GM18909 (cell line): ENCODE results near the gene CCBE1.
"Not testable (repeated sequence)": the region's sequence is repeated elsewhere in the genome, so short reads cannot be mapped to it uniquely, and the experiment has no call there.

Experiments used
- ATAC-seq: cut with Tn5 transposase; IDR thresholded peaks from one replicate; pipeline ENCODE4 v1.9.1; 2021; ENCODE audit warnings: mild to moderate bottlenecking; ENCODE audit not compliant: unreplicated experiment, poor library complexity

The CCBE1 gene

DNA sequence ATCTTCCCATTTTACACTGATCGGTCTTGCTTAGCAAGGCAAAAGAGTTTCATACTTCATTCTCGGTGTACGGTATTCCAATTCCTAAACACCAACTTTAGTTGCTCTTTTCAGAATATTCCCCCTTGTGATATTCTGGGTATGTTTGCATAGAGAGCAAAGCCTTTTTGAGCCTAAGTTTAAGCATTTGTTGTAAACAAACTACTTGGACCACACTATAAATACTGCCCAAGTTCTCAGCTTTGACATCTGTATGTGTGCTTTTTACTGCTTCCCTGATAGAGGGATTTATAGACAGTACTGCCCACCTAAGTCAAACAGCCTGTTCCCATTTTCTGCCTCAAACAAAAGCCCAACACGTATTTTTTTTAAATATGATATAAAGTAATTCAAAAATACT is 36.9 kb downstream of the CCBE1 start:
- no peak for ATAC-seq

- no peak for ATAC-seq
Measured at GRCh38 chr18:59659508-59660170, 37.6 kb downstream of the CCBE1 start.

DNA sequence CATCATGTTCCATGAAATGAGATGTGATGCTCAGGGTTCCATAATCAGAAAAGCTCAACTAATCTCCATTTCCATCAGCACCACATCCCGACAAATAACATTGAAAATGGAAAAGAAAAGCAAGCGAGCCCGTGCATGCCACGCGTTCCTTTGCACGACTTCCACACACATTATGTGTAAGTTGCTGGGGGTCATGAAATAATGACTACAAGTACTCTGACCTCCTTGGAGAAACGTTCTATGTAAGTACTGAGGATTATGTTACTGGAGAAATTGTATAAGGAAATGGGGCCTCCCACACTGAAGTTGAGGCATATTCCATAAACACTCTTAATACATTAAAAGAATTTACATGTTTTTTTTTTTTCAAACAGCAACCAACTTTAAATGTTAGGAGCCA is 38.3 kb downstream of the CCBE1 start:
- no peak for ATAC-seq

DNA sequence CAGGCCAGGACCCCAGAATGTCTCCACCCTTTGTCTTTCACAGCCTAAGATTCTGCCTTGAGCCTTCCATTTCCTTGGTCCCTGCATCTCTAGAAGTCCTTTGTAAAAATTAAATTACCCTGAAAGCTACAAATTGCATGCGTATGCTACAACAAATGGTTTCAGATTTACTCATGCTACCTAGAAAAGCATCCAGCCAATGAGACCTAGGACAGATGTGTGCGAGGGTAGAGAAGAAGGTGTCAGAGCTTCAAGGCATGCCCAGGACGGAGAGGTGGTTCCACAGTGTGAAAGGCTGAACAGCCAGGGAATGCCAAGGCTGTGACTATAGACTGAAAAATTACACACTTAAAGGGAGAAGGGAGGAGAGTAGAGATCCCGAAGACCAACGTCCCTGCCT is 40.2 kb downstream of the CCBE1 start:
- ATAC-seq = no peak

DNA sequence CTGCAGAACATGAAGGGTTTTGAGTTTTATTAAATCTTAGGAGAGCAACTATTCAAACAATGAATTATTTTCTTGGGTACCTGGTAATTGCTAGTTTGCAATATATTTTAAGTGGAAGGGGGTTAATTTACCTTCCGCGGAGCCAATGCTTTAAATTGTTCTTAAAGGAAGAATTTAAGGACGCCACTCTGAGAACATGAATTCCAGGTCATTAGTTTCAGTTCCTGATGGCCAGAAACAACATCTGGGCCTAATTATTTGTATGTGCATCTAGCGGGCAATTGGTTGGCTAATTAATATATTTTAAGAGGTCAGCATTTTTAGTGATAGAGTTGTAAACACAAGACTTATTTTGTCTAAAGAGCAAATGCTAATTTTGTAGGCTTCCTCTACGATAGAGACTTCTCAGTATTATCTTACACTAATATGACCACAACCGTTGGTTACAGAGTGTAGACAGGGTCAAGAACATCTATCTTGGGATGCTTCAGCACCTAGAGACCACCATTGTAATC is 40.8 kb downstream of the CCBE1 start:
- ATAC-seq = no peak

DNA sequence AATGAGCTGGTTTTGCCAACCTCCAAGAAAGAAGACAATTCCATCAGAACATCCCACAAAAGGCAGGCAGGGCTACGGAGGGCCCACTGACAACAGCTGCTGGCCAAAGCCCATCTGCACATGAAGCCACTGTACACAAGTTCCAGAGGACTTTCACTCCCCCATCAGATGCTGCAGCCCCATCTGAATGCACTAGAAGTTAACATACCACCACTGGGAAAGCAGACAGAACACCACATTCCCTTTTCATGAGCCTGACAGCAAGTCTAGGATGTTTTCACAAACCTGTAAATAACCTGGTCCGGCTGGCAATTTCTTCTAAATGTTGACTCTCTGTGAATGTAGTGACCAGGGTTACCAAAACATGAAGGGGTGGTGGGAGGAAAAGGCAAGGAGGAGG is 41.5 kb downstream of the CCBE1 start:
- no peak for ATAC-seq

- no peak for ATAC-seq
Measured at GRCh38 chr18:59651071-59651470, 46.2 kb downstream of the CCBE1 start.

DNA sequence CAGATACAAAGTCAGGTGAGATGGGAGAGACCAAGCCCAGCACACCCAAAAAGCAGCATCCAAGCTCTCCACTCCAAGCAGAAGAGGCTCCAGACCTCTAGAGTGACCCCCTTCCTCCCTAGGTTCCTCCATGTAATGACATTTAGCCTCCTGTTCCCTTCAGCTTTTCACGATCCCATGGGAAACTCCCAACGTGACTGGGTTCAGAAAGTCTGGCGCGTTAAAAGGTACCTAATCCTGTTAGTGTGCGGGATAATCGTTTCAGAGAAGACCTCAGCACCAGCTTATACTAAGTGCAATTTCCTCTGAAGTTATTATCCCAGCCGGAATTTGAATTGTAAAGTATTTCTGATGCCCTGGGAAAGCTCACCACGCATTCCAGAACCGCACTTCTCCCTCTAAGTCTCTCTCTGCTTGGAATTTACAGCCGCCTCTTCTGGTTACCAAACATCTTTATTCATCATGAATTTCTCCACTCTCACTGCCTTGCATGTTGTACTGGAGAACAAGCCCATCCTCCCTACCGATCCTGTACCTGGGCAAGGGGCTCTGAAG is 46.9 kb downstream of the CCBE1 start:
- ATAC-seq = no peak

DNA sequence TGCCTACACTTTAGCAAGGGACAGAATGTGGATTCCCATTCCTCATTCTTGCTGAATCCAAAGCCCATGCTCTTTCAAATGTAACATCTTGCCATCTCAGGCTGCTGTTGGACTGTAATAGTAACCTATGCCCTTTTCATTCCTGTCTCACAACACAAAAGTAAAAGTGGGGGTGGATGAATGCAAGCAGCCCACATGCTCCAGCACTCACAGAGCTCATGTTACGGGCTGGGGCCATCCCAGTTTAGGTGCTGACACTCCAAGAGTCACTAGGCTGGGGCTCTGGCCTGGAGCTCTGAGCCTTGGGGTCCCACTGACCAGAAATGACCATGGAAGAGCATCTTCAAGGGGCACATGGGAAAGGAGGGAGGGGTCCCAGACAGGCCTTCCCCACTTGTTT is 47.6 kb downstream of the CCBE1 start:
- no peak for ATAC-seq

- not testable (repeated sequence) for ATAC-seq
Measured at GRCh38 chr18:59648469-59648868, 48.8 kb downstream of the CCBE1 start.

- no peak for ATAC-seq
Measured at GRCh38 chr18:59646963-59647307, 50.3 kb downstream of the CCBE1 start.

DNA sequence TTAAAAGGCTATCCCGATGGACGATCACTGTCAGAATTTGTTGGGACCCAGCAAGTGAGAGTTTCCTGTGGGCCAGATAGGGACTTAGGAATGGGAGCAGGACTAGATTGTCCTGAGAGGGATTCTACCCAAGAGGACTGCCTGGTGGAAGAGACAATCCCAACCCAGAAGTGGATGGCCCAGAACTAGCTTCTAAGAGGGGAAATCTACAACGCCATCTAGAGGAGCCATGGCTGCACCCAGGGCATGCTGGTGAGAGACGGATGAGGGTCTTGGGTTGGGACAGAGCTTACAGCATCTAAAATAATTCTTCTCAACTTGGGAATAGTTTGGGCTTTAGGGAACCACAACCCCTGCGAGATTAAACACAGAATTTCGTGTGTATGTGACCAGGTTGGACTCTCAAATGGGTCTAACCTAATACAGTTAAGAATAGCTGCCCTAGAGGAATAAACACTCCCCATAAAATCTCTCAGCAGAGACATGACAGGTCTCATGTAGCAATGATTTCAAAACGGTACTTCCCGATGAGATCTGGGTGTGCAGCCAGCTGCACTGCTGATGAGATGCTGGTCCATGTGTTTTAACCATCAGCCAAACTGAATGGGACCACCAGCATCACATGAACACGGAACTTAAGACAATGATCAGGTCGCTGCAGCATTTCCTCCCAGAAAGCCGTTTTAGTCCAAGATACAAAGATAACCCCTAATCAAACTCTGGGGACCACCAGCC is 50.8 kb downstream of the CCBE1 start:
- no peak for ATAC-seq

- ATAC-seq = no peak
Measured at GRCh38 chr18:59643740-59644139, 53.5 kb downstream of the CCBE1 start.

DNA sequence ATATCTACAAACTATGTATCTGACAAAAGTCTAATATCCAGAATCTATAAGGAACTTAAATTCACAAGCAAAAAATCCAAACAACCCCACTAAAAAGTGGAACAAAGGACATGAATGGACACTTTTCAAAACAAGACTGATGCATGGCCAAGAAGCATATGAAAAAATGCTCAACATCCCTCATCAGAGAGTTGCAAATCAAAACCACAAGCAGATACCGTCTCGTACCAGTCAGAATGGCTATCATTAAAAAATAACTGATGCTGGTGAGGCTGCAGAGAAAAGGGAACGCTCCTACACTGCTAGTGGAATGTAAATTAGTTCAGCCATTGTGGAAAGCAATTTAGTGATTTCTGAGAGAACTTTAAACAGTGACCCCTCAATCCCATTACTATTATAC is 56.5 kb downstream of the CCBE1 start:
- no peak for ATAC-seq

GRCh38 chr18:59639821-59640220 is 57.4 kb downstream of the CCBE1 start:
- ATAC-seq = no peak

DNA sequence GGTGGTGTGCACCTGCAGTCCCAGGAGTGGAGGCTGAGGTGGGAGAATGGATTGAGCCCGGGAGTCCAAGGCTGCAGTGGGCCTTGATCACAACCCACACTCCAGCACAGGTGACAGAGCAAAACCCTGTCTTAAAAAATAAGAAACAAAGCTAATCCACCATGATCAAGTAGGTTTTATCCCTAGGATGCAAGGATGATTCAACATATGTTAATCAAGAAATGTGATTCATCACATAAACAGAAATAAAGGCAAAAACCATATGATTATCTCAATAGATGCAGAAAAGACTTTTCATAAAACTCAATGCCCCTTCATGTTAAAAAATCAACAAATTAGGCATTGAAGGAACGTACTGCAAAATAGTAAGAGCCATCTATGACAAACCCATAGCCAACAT is 58.1 kb downstream of the CCBE1 start:
- no peak for ATAC-seq

GRCh38 chr18:59633961-59634485 is 63.2 kb downstream of the CCBE1 start:
- ATAC-seq = no peak

- ATAC-seq = no peak
Measured at GRCh38 chr18:59633317-59633716, 63.9 kb downstream of the CCBE1 start.

DNA sequence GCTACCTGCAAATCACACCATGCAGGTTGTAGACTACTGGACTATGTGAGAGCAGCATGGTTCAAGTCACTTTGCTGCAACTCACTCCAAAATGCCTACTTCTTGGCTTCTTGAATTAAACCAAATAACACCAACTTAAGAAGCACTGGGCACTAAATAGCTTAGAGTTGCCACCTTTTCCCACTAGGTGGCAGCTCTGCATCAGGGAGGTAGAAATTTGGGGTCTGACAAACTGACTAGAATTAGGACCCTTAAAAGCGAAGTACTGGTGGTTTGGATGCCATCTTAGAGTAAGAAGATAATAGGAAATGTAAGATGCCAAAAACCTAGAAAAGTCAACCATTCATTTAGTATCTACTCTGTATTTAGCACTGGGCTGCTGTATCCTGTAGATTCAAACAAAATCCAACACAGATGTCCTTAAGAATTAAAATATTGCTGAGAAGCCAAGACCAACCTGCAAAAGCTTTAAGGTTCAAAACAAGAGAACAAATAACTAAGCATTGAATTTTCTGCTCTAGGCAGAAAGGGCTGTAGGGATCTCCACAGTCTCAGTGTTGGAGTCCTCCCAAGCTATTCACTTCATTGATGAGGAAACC is 65.5 kb downstream of the CCBE1 start:
- no peak for ATAC-seq

DNA sequence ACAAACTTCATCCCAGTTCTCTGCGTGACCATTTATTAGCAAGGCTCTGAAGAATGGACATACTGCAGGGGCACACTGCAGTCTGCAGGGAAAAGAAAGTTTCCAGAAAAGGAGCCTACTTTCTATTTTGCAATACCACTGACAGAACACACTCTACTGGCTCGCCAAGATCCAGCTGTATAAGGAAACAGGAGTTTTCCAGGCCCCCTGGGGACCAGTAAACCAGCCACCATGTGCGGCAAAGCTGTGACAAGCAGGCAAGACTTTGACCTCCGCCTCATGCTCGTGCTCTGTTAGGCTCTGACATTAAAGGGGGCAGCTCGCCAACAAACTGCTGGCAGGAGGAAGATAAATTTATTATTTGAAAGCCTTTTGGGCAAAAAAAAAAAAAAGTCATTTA is 67.3 kb downstream of the CCBE1 start:
- ATAC-seq = no peak

- ATAC-seq = no peak
Measured at GRCh38 chr18:59628995-59629394, 68.2 kb downstream of the CCBE1 start.
